Measurements from ENCODE around the gene MAP2K6. TPM values are rescaled to one million over a fixed set of nuclear protein-coding genes. Genes with fewer than 3 reads are reported as not detected.

The MAP2K6 gene
- total RNA-seq, 1 experiment from 2014 or later: 17.7 TPM

GRCh38 chr17:69588827-69589239 is 174.3 kb downstream of the MAP2K6 start:
- no peak overlapping the region for H3K14ac ChIP-seq (ENCODE audit: insufficient read depth, low read length)
- no peak overlapping the region for H2AK5ac ChIP-seq (ENCODE audit: insufficient read length, low read length)
- no peaks in the 10 kb centered on the region for H4K20me1 ChIP-seq (ENCODE audit: control insufficient read depth, insufficient read depth, insufficient read length)
- WGBS (ENCODE audit: extremely low coverage, insufficient read length, low lambda C conversion rate): no CpG with 5 or more reads among the region's 5 CpGs
- H3K9me3 Mint-ChIP-seq: peaks cover 1 to 4% of the 10 kb centered on the region in 2 experiments; a peak in 1 of 5 replicates
- no peak overlapping the region; a peak in 1 of 7 replicates for H3K27ac Mint-ChIP-seq
- H3K4me1 ChIP-seq (ENCODE audit: insufficient read depth, low read length): no peaks in the 10 kb centered on the region
- no peak overlapping the region for H3K18ac ChIP-seq (ENCODE audit: insufficient read length, low read depth, low read length)
- H2BK120ac ChIP-seq (ENCODE audit: low read depth, low read length, poor library complexity, severe bottlenecking): no peak overlapping the region
- no peaks in the 10 kb centered on the region for H3K79me1 ChIP-seq (ENCODE audit: insufficient read depth, low read depth, low read length, poor library complexity, severe bottlenecking)
- H3K4me1 Mint-ChIP-seq: peaks cover 7 to 9% of the 10 kb centered on the region in 2 experiments; a peak in 2 of 4 replicates
- no peak overlapping the region for H3T11ph ChIP-seq (ENCODE audit: low read length)
- H3K23me2 ChIP-seq (ENCODE audit: insufficient read length, low read depth, low read length, poor library complexity, severe bottlenecking): no peaks in the 10 kb centered on the region
- no peak overlapping the region for H4K5ac ChIP-seq (ENCODE audit: insufficient read length, low read depth, low read length)
- no peak overlapping the region for H2BK15ac ChIP-seq (ENCODE audit: low read depth, low read length)
- H3K27me3 Mint-ChIP-seq (ENCODE audit: low read depth): no peaks in the 10 kb centered on the region; the same call in 1 of the 2 replicates
- H3K56ac ChIP-seq (ENCODE audit: insufficient read length, low read depth, low read length): no peak overlapping the region
- H3K27me3 ChIP-seq (ENCODE audit: insufficient read depth, low read length): no peaks in the 10 kb centered on the region
- no peak overlapping the region for H2BK5ac ChIP-seq (ENCODE audit: insufficient read length, low read length)
- H3K4me3 Mint-ChIP-seq: no peak overlapping the region
- H3K36me3 Mint-ChIP-seq (ENCODE audit: insufficient read depth in 1 of 3, low read depth in 3 of 3): no peaks in the 10 kb centered on the region
- H2AFZ ChIP-seq (ENCODE audit: low read length): no peak overlapping the region
- H3K79me2 ChIP-seq (ENCODE audit: insufficient read depth, low read length): no peaks in the 10 kb centered on the region
- no peak overlapping the region for H3K23ac ChIP-seq (ENCODE audit: insufficient read length, low read depth, low read length)
- H3K4ac ChIP-seq (ENCODE audit: low read depth, low read length): no peak overlapping the region
- no peak overlapping the region for H3K4me2 ChIP-seq (ENCODE audit: insufficient read depth, insufficient read length, low read length)
- H3K9ac ChIP-seq (ENCODE audit: extremely low read depth, insufficient read length, low read length): no peak overlapping the region
- no peak for TF ChIP-seq CTCF (conservative IDR thresholded peaks at IDR 0.05)
- no peak overlapping the region for H4K91ac ChIP-seq (ENCODE audit: insufficient read length, low read depth, low read length)
- H4K8ac ChIP-seq (replicated peaks; ENCODE audit: insufficient read length, low read depth, low read length): no peak overlapping the region
- H3K27ac ChIP-seq (ENCODE audit: insufficient read length, low read depth, low read length): no peak overlapping the region
- no peak overlapping the region for H2BK20ac ChIP-seq (ENCODE audit: low read depth, low read length, poor library complexity, severe bottlenecking)
- H3K9me3 ChIP-seq (ENCODE audit: control insufficient read depth, low read depth, low read length): no peaks in the 10 kb centered on the region
- H2BK12ac ChIP-seq (ENCODE audit: insufficient read length, low read depth, low read length): no peak overlapping the region
- no peak for DNase-seq
